Renal cortex interstitium (tissue), 11 donors: ENCODE measurements around the gene SLC7A7. TPM values are rescaled to one million over a fixed set of nuclear protein-coding genes. Genes with fewer than 3 reads are reported as not detected.
"Not testable (repeated sequence)": the region's sequence is repeated elsewhere in the genome, so short reads cannot be mapped to it uniquely, and the experiment has no call there.

Experiments
- DNase-seq, 11 donors: peaks; one replicate each; pipeline ENCODE4 v3.0.0-alpha.2; 2013; ENCODE audit warnings: low read depth in 9 of 11, low spot score in 4 of 11; ENCODE audit errors: extremely low read depth in 1 of 11
- polyA plus RNA-seq, 3 donors: library from polyadenylated mRNA; unstranded; fragments of 120-200 nt; gene quantifications; one replicate each; pipeline ENCODE4 v1.2.1, GENCODE V29; 2013; ENCODE audit not compliant: insufficient read length in 3 of 3

Gene SLC7A7
- polyA plus RNA-seq, 3 donors = 106 to 125 (median 119) TPM

DNA sequence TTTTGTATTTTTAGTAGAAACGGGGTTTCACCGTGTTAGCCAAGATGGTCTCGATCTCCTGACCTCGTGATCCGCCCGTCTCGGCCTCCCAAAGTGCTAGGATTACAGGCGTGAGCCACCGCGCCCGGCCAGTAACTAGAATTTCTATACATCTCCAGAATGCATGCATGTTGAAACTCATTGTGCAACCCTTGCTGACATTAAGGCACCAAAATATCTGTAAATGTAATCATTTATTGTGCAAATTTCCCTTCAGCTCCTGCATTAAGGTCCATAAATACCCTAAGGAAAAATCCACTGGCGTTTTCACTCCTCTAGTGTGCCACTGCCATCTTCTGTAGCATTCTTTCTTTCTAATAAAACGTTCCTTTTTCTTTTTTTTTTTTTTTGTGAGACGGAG is 78.9 kb downstream of the SLC7A7 start:
- not testable (repeated sequence) for DNase-seq

DNA sequence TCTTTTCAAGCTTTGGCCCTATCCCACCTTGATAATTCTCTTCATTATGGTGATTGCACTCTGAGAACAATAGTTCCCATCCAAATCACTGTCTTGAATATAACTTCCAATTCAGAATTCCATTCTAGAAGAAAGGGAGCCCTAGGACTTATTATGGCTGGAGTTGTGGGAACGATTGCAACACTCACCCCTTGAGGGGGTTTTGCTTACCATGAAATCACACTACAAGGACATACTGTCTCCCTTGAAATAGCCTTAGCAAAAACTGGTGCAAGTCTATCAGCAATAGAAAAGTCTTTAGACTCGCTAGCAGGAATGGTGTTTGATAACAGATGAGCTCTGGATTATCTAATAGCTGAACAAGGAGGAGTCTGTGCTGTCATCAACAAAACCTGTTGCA is 80.1 kb downstream of the SLC7A7 start:
- DNase-seq = no peak

DNA sequence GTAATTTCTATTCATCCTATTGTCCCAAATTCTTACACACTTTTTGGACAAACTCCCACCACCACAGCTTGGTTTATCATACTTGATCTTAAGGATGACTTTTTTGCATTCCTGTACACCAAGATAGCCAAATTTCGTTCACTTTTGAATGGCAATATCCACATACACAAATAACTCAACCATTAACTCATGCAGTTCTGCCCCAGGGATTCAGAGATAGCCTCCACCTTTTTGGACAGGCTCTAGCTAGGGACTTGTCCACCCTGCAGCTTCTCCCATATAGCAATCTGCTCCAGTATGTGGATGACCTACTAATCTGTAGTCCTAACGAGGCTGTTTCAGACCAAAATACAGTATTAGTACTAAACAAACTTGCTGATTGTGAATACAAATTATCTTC is 81.4 kb downstream of the SLC7A7 start:
- no peak for DNase-seq

- not testable (repeated sequence) for DNase-seq
These were observed 83.2 kb downstream of the SLC7A7 start for GRCh38 chr14:22732062-22732461.

- DNase-seq = no peak
These were observed 89.2 kb downstream of the SLC7A7 start for GRCh38 chr14:22726012-22726411.

- not testable (repeated sequence) for DNase-seq
These were observed 89.9 kb downstream of the SLC7A7 start for GRCh38 chr14:22725374-22725773.

- DNase-seq = not testable (repeated sequence)
These were observed 90.4 kb downstream of the SLC7A7 start for GRCh38 chr14:22724847-22725246.

GRCh38 chr14:22723815-22724214 is 91.4 kb downstream of the SLC7A7 start:
- DNase-seq = no peak

Other genes starting within 250 kb of the SLC7A7 start
- 100 to 1,000 TPM; 238 to 282 (median 257) TPM for gene DAD1, start 226.2 kb downstream of the SLC7A7 start, polyA plus RNA-seq
- 10 to 100 TPM; 43.3 to 62.2 (median 50.3) TPM for gene ABHD4, start 217.1 kb downstream of the SLC7A7 start, polyA plus RNA-seq
- under 1 TPM; 0.16 to 0.33 (median 0.22) TPM for gene OR6J1, start 171.1 kb downstream of the SLC7A7 start, polyA plus RNA-seq
- 100 to 1,000 TPM; 134 to 142 (median 136) TPM for gene OXA1L, start 48.7 kb downstream of the SLC7A7 start, polyA plus RNA-seq
- gene MRPL52, start 14.5 kb upstream of the SLC7A7 start, polyA plus RNA-seq = 100 to 1,000 TPM in 1 of 3 donors, 10 to 100 TPM in 2; 76.1 to 108 (median 97.7) TPM
- 100 to 1,000 TPM; 130 to 170 (median 135) TPM for gene MMP14, start 21.1 kb upstream of the SLC7A7 start, polyA plus RNA-seq
- 10 to 100 TPM; 71.4 to 94.4 (median 83.1) TPM for gene LRP10, start 56.3 kb upstream of the SLC7A7 start, polyA plus RNA-seq
- gene REM2, start 67.8 kb upstream of the SLC7A7 start, polyA plus RNA-seq = 1 to 10 TPM; 1.5 to 1.9 (median 1.5) TPM
- 100 to 1,000 TPM; 111 to 140 (median 120) TPM for gene RBM23, start 103.7 kb upstream of the SLC7A7 start, polyA plus RNA-seq
- gene PRMT5, start 113.9 kb upstream of the SLC7A7 start, polyA plus RNA-seq = 100 to 1,000 TPM; 147 to 158 (median 149) TPM
- 10 to 100 TPM; 53.3 to 58.6 (median 57.0) TPM for gene HAUS4, start 141.7 kb upstream of the SLC7A7 start, polyA plus RNA-seq
- gene AJUBA, start 167.1 kb upstream of the SLC7A7 start, polyA plus RNA-seq = 100 to 1,000 TPM in 1 of 3 donors, 10 to 100 TPM in 2; 80.7 to 100 (median 95.1) TPM
- gene C14orf93, start 194.7 kb upstream of the SLC7A7 start, polyA plus RNA-seq = 10 to 100 TPM; 18.5 to 24.4 (median 19.0) TPM
- gene PSMB5, start 219.5 kb upstream of the SLC7A7 start, polyA plus RNA-seq = 100 to 1,000 TPM; 203 to 259 (median 237) TPM
- not detected for gene PSMB11, start 226.8 kb upstream of the SLC7A7 start, polyA plus RNA-seq
- gene CDH24, start 242.1 kb upstream of the SLC7A7 start, polyA plus RNA-seq = 10 to 100 TPM; 21.7 to 37.3 (median 29.0) TPM